AG04449 (cell line): ENCODE results near the gene IRAK1.

Source experiments
- CTCF ChIA-PET: fragments of 350-600 bp; formaldehyde crosslinking; extraction: SDS; loops from one replicate; lab custom pipeline; 2021; ENCODE audit warnings: antibody characterized with exemption; lab: Yijun Ruan, JAX
- POLR2A ChIA-PET: fragments of 400-600, 350-600 bp; formaldehyde crosslinking; extraction: SDS; loops from one replicate; lab custom pipeline; 2020; ENCODE audit warnings: antibody characterized with exemption, inconsistent platforms; lab: Yijun Ruan, JAX
- DNase-seq: peaks from one replicate; pipeline ENCODE4 v3.0.0-alpha.2; 2010; ENCODE audit warnings: low read depth, low spot score
- H3K4me3 ChIP-seq: 2 replicates; pipeline ENCODE4 v1.5.1; 2011; ENCODE audit warnings: low read depth, mild to moderate bottlenecking, control low read depth, low read length
- TF ChIP-seq, protein P1 (sequence below): IDR thresholded peaks from one replicate; pipeline ENCODE4 v1.5.1; 2011; ENCODE audit warnings: mild to moderate bottlenecking, moderate library complexity, low read length, control low read depth, inconsistent platforms; ENCODE audit not compliant: insufficient read depth; ENCODE audit errors: missing control alignments

The IRAK1 gene

DNA sequence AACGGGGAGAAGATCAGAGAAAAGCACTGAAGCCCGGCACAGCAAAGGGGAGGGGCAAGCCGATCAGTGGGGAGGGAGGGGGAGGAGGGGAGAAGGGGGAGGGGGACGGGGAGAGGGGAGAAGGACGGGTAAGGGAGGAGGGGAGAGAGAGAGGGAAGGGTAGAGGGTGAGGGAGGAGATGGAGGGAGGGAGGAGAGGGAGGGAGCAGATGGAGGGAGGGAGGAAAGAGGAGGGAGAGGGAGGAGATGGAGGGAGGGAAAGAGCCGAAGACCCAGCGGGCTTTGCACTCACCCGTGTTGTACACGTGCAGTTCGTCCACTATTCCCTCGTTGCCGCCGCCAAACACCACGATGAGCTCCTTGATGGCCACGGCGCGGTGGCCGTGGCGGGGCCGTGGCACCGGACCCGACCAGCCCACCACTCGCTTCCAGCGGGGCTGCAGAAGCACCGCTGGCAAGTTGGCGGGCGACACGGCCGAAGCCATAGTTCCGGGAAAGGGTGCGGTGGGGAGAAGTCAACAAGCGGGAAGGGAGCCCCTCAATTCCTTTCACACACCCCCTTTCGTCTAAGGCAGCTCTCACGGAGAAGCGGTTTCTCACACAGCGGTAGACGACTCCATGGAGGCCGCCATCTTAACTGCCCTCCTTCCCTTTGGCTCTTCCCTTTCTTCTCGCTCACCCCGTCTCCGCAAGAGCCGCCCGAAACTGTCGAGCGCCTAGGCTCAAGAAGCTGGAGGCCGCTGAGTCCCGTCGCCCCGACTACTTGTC is 49.2 kb downstream of the IRAK1 start:
- TF ChIP-seq, protein P1, sequence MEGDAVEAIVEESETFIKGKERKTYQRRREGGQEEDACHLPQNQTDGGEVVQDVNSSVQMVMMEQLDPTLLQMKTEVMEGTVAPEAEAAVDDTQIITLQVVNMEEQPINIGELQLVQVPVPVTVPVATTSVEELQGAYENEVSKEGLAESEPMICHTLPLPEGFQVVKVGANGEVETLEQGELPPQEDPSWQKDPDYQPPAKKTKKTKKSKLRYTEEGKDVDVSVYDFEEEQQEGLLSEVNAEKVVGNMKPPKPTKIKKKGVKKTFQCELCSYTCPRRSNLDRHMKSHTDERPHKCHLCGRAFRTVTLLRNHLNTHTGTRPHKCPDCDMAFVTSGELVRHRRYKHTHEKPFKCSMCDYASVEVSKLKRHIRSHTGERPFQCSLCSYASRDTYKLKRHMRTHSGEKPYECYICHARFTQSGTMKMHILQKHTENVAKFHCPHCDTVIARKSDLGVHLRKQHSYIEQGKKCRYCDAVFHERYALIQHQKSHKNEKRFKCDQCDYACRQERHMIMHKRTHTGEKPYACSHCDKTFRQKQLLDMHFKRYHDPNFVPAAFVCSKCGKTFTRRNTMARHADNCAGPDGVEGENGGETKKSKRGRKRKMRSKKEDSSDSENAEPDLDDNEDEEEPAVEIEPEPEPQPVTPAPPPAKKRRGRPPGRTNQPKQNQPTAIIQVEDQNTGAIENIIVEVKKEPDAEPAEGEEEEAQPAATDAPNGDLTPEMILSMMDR: no peak
- DNase-seq: peak; percentile 12
- peak overlapping the region; percentile 83 for H3K4me3 ChIP-seq
- ChIA-PET POLR2A (interaction anchor here (0.6 to 1.0 kb wide), 4 partner anchors 12 to 506 kb away, joined by 3 to 4 read pairs (median 3); no protein-coding TSS in a partner anchor), CTCF (interaction anchor here (1.1 to 2.4 kb wide), 4 partner anchors 18 to 77 kb away, joined by 3 to 7 read pairs (median 4); partner anchors contain the start of gene ARHGAP4)

DNA sequence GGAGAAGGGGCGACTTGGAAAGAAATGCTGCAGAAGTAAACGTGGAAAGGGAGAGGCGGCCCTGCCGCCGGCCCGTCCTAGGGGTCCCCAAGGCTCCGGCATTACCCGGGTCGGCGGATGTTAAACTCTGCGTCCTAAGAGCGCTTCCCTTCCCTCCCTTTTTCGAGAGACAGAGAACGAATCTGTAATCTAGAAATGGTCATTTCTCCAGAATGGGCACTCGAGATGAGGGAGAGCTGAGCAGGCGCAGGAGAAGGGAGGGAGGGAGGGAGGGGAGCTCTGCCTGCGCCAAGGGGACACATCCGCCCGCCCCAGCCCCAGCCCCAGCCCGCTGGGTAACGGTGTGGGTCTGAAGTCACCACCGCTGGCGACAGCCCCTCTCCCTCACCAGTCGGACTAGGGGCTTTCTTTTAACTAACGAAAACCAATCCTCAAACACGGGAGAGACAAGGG is 49.8 kb downstream of the IRAK1 start:
- ChIA-PET POLR2A (interaction anchor here (0.6 to 0.8 kb wide), 2 partner anchors 42 to 507 kb away, joined by 3 to 4 read pairs; no protein-coding TSS in a partner anchor), CTCF (interaction anchor here (1.3 to 9.0 kb wide), 4 partner anchors 19 to 207 kb away, joined by 3 to 99 read pairs (median 8); partner anchors contain the start of genes ARHGAP4 and PLXNB3)
- peak overlapping the region; percentile 83 for H3K4me3 ChIP-seq
- TF ChIP-seq, protein P1: no peak
- DNase-seq: no peak

DNA sequence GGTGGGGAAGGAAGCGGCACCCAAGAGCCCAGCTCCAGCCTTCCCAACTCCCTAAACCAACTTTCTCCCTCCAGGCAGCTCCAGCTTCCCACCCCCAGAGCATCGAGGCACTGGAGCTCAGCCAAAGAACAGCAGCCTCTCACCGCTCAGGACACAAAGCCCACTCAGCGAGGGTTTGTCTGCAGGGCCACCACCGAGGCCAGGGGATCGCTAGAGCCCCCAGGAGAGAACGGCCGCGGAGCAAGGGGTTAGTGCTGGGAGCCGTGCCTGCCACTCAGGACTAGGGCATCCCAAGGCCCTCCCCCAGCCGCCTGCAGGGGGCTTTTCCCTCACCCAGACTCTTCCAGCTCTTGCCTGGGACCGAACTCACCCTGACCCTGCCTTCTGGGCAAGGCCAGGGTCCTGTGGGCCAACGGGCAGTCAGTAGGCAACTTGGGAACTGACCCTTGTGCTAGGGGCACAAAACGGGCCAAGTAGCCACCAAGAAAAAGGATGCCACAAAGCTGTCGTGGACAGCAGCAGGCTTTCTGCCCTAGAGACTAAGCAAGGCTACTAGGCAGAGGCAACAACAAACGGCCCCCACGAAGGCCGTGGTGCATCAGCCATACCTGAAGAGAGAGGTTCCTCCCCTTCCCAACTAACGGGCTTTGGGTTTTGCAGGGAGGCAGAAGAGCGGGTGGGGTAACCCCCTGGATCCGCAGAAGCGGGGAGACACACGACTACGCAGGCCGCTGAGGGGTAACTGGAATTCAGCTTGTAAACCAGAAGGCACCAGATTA is 50.4 kb downstream of the IRAK1 start:
- ChIA-PET CTCF (interaction anchor here (2.4 to 9.0 kb wide), 3 partner anchors 18 to 206 kb away, joined by 7 to 99 read pairs (median 9); partner anchors contain the start of genes ARHGAP4 and PLXNB3), POLR2A (interaction anchor here (0.6 to 0.7 kb wide), 2 partner anchors 33 to 507 kb away, joined by 3 to 4 read pairs; no protein-coding TSS in a partner anchor)
- no peak for DNase-seq
- peak overlapping the region; percentile 83 for H3K4me3 ChIP-seq
- TF ChIP-seq, protein P1: no peak

DNA sequence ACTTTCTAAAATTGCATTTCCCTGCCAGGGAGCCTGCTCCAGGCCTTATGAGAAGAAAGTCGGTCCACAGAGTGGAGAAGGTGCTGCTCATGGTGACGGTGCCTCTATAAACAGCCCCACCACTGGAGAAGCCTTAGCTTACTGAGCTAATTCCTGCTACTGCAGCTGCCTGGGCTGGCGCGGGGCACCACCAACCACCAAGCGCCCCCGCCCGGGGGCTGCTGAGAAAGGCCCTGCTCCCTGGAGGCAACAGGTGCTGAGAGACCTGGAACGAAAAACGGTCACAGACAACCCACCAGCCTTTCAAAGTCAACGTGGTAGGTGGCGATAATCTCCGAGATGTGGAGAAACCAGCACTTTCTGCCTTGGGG is 51.0 kb downstream of the IRAK1 start:
- ChIA-PET POLR2A (interaction anchor here (0.7 to 0.8 kb wide), 2 partner anchors 33 to 402 kb away, joined by 3 read pairs; no protein-coding TSS in a partner anchor), CTCF (interaction anchor here (2.5 to 9.0 kb wide), 2 partner anchors 18 to 205 kb away, joined by 9 to 99 read pairs; partner anchors contain the start of gene PLXNB3)
- DNase-seq: no peak
- peak overlapping the region; percentile 83 for H3K4me3 ChIP-seq
- TF ChIP-seq, protein P1: no peak

DNA sequence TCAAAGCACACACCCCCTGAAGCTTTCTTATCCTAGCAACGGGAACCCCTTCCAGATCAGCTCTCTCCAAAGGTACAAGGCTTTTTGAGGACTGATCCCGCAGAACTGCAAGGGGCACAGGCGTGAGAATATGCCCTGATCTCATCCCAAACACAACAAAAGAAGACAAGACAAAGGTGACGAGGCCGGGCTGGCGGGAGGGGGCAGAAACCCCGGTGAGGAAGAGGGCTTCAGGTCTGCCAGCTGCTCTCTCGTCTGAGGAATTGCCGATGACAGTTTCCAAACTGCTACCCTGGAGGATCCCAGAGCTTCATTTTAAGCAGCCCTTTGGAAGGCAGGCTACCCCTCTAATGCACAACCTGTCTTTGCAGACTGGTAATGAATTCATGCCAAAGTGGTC is 51.4 kb downstream of the IRAK1 start:
- TF ChIP-seq, protein P1: no peak
- ChIA-PET CTCF (interaction anchor here (2.5 to 9.0 kb wide), 2 partner anchors 17 to 205 kb away, joined by 9 to 99 read pairs; partner anchors contain the start of gene PLXNB3), POLR2A (interaction anchor here (0.8 to 0.9 kb wide), 2 partner anchors 22 to 403 kb away, joined by 3 read pairs; no protein-coding TSS in a partner anchor)
- peak overlapping the region; percentile 83 for H3K4me3 ChIP-seq
- no peak for DNase-seq
